A549 (cell line): ENCODE results near the gene CD300LF. TPM values are rescaled to one million over a fixed set of nuclear protein-coding genes. Genes with fewer than 3 reads are reported as not detected.

Source experiments
- ATAC-seq, 2 experiments: fragments of 200-7000 bp in 1 of 2; fragments of >200 bp in 1 of 2; cut with Nextera tagmentation in 1 of 2; cut with Tn5 transposase in 1 of 2; 3 replicates each; pipeline versions ENCODE4 v1.8.0 to v1.9.1; 2018 to 2020; ENCODE audit warnings: mild to moderate bottlenecking in 1 of 2, moderate library complexity in 1 of 2
- CTCF ChIA-PET: fragments of 300-600 bp; sonication (Branson Sonifier 250); formaldehyde crosslinking; extraction: SDS; loops from one replicate; lab custom pipeline; 2021; ENCODE audit warnings: antibody characterized with exemption, inconsistent platforms; lab: Yijun Ruan, JAX
- POLR2A ChIA-PET: fragments of 350-600 bp; formaldehyde crosslinking; extraction: SDS; loops from one replicate; lab custom pipeline; 2021; ENCODE audit warnings: antibody characterized with exemption, inconsistent platforms; lab: Yijun Ruan, JAX
- DNase-seq, 2 experiments: peaks; one replicate each; pipeline versions ENCODE4 v3.0.0 to v3.0.0-alpha.2; 2011 to 2016; ENCODE audit warnings: low read depth in 1 of 2, low spot score in 1 of 2
- FAIRE-seq: peaks from 2 replicates; lab custom pipeline; 2011; peaks lifted over from hg19 to GRCh38; lab: Jason Lieb, UNC
- H3K27ac ChIP-seq, 2 experiments: fragments of >200 bp; sonication (Bioruptor Twin); formaldehyde crosslinking; 3 replicates each; pipeline ENCODE4 v1.5.1; 2016 to 2017
- H3K4me1 ChIP-seq: fragments of >200 bp; sonication (Bioruptor Twin); formaldehyde crosslinking; 3 replicates; pipeline ENCODE4 v1.6.1; 2016
- H3K4me2 ChIP-seq: fragments of >200 bp; sonication (Bioruptor Twin); formaldehyde crosslinking; 3 replicates; pipeline ENCODE4 v1.6.1; 2016
- H3K4me3 ChIP-seq: fragments of >200 bp; sonication (Bioruptor Twin); formaldehyde crosslinking; 3 replicates; pipeline ENCODE4 v1.5.1; 2016
- H3K9me3 ChIP-seq: fragments of >200 bp; sonication (Bioruptor Twin); formaldehyde crosslinking; 3 replicates; pipeline ENCODE4 v1.6.1; 2016
- EHF ChIP-seq: fragments of 250-450 bp; sonication (Bioruptor Pico); IDR thresholded peaks from 2 replicates; pipeline ENCODE4 v1.5.0; 2020; ENCODE audit warnings: mild to moderate bottlenecking
- ELK1 ChIP-seq: fragments of 150-350 bp; IDR thresholded peaks from 2 replicates; pipeline ENCODE4 v1.6.1; 2014; ENCODE audit warnings: low read depth, mild to moderate bottlenecking, low read length
- EP300 ChIP-seq, 2 experiments: fragments of >200 bp; sonication (Bioruptor Twin); formaldehyde crosslinking; IDR thresholded peaks; 2 replicates in 1 of 2; 3 replicates in 1 of 2; pipeline ENCODE4 v1.6.1; 2016 to 2017
- ESRRA ChIP-seq: fragments of 150-350 bp; IDR thresholded peaks from 2 replicates; pipeline ENCODE4 v1.6.1; 2014; ENCODE audit warnings: mild to moderate bottlenecking, low read length, borderline replicate concordance
- MAFK ChIP-seq: fragments of 450-650 bp; IDR thresholded peaks from 2 replicates; pipeline ENCODE4 v1.6.1; 2014; ENCODE audit not compliant: partially characterized antibody
- PHF8 ChIP-seq: fragments of 200-600 bp; sonication (generic); IDR thresholded peaks from 2 replicates; pipeline ENCODE4 v1.6.1; 2016; ENCODE audit warnings: low read depth, mild to moderate bottlenecking, antibody characterized with exemption, moderate library complexity, borderline replicate concordance
- POLR2A ChIP-seq: IDR thresholded peaks from 2 replicates; pipeline ENCODE4 v1.6.1; 2012; ENCODE audit warnings: mild to moderate bottlenecking, low read length
- ZNF302 ChIP-seq: fragments of 250-450 bp; sonication (Bioruptor Pico); IDR thresholded peaks from 2 replicates; pipeline ENCODE4 v1.9.0; 2021; ENCODE audit warnings: inconsistent platforms, mild to moderate bottlenecking, moderate library complexity
- WGBS: methylation state at CpG from one replicate; pipeline ENCODE4 v1.1.6; 2017; ENCODE audit errors: missing lambda C conversion rate; 5-methylcytosine and 5-hydroxymethylcytosine counted together
- polyA plus RNA-seq, 4 experiments: library from polyadenylated mRNA; depleted of rRNA in 3 of 4; stranded (reverse); fragments of >200 nt; fragmentation: RNase III in 1 of 4; extraction: RNeasy Plus Mini Kit Qiagen cat#74134 plus additional on column Dnase treatment in 1 of 4; gene quantifications; 2 replicates in 3 of 4; 3 replicates in 1 of 4; pipeline ENCODE4 v1.2.3, GENCODE V29; 2011 to 2017
- TF ChIP-seq, protein P1 (sequence below): fragments of >200 bp; sonication (Bioruptor Twin); formaldehyde crosslinking; IDR thresholded peaks from 2 replicates; pipeline ENCODE4 v1.6.1; 2016

The CD300LF gene
- polyA plus RNA-seq, 2 of the 4 experiments (the other 2 are of a cell fraction): not detected

DNA sequence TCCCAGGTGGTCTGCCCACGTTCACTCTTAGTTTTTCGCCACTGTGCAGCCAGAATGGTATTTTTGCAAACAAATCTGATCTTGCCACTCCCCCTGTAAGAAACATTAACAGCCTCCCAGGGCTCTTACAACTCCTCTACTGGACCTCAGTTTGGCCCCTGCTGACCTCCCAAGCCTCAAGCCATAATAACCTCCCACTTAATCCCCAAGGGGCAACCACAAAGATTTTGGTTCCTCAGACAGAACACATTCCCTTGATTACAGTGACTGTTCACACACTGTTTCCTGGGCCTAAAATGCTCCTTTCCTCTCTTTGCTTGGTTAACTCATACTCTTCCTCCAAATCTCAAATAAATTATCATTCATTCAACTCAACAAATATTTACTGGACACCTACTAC is 67.7 kb downstream of the CD300LF start:
- FAIRE-seq (no peak), DNase-seq (no peak), ATAC-seq (no peak)
- Histone ChIP-seq H3K27ac (no peak overlapping the region), H3K4me3 (no peak overlapping the region), H3K4me1 (no peaks in the 10 kb centered on the region), H3K4me2 (no peak overlapping the region), H3K9me3 (0 out of 3 replicates have a peak, but pooled peaks cover 2% of the 10 kb centered on the region)
- ChIA-PET POLR2A (no interaction called here), CTCF (interaction anchor here (1.2 to 3.1 kb wide), 4 partner anchors 10 to 79 kb away, joined by 5 to 14 read pairs (median 6); no protein-coding TSS in a partner anchor)
- TF ChIP-seq MAFK: no peak
- no peak for TF ChIP-seq ELK1
- WGBS: 17% methylated on average over 2 of the region's 2 CpGs

DNA sequence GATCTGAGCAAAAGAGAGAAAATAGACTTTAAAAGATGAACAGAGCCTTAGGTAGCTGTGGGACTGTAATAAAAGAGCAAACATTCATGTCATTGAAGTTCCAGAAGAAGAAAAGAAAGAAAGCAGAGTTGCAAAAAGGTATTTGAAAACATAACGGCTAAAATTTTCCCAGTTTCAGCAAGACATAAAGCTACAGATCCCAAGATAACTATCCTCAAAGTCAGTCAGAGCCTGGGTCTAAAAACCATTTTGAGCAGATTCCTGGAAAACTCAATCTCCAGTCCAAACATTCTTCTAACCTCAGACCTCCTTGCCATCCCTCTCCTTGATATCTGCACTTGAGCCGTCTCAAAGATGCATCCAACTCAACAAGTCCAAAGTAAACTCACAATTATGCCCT is 68.3 kb downstream of the CD300LF start:
- Histone ChIP-seq H3K9me3 (0 out of 3 replicates have a peak, but pooled peaks cover 2% of the 10 kb centered on the region), H3K4me3 (no peak overlapping the region), H3K27ac (no peak overlapping the region), H3K4me1 (no peaks in the 10 kb centered on the region), H3K4me2 (no peak overlapping the region)
- FAIRE-seq (no peak), ATAC-seq (no peak), DNase-seq (no peak)
- TF ChIP-seq PHF8 (no peak), ESRRA (no peak), POLR2A (no peak), EHF (CRISPR knock-in tag) (no peak), ZNF302 (CRISPR knock-in tag) (no peak), EP300 (IDR thresholded peaks at IDR 0.05) (no peak)
- TF ChIP-seq, protein P1, sequence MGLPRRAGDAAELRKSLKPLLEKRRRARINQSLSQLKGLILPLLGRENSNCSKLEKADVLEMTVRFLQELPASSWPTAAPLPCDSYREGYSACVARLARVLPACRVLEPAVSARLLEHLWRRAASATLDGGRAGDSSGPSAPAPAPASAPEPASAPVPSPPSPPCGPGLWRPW: no peak
- POLR2A ChIA-PET: no interaction called here
- WGBS: 2% methylated on average over 2 of the region's 2 CpGs
- CTCF ChIA-PET: interaction anchor here (0.9 to 2.0 kb wide), 5 partner anchors 9 to 261 kb away, joined by 3 to 14 read pairs (median 5); no protein-coding TSS in a partner anchor

Other genes starting within 250 kb of the CD300LF start
- not detected in 2 replicates for gene CD300A, start 246.3 kb downstream of the CD300LF start, polyA plus RNA-seq (2011; rRNA removed)
- not detected in 3 replicates for gene CD300A, start 246.3 kb downstream of the CD300LF start, polyA plus RNA-seq (2017; fragmentation: RNase III; extraction: RNeasy Plus Mini Kit Qiagen cat#74134 plus additional on column Dnase treatment)
- gene CD300LB, start 181.4 kb downstream of the CD300LF start, polyA plus RNA-seq (2011; rRNA removed): not detected in 2 replicates
- not detected in 3 replicates for gene CD300LB, start 181.4 kb downstream of the CD300LF start, polyA plus RNA-seq (2017; fragmentation: RNase III; extraction: RNeasy Plus Mini Kit Qiagen cat#74134 plus additional on column Dnase treatment)
- gene CD300C, start 166.8 kb downstream of the CD300LF start, polyA plus RNA-seq (2011; rRNA removed): 0.05 TPM in 1 of 2 replicates, not detected in the other
- 0.08 TPM in 1 of 3 replicates, not detected in the others for gene CD300C, start 166.8 kb downstream of the CD300LF start, polyA plus RNA-seq (2017; fragmentation: RNase III; extraction: RNeasy Plus Mini Kit Qiagen cat#74134 plus additional on column Dnase treatment)
- gene CD300H, start 145.4 kb downstream of the CD300LF start, polyA plus RNA-seq (2011; rRNA removed): 0.29 TPM in 1 of 2 replicates, not detected in the other
- gene CD300H, start 145.4 kb downstream of the CD300LF start, polyA plus RNA-seq (2017; fragmentation: RNase III; extraction: RNeasy Plus Mini Kit Qiagen cat#74134 plus additional on column Dnase treatment): 0.37 to 0.50 TPM (median 0.45 TPM) in 3 replicates
- gene CD300LD, start 120.6 kb downstream of the CD300LF start, polyA plus RNA-seq (2011; rRNA removed): not detected in 2 replicates
- not detected in 3 replicates for gene CD300LD, start 120.6 kb downstream of the CD300LF start, polyA plus RNA-seq (2017; fragmentation: RNase III; extraction: RNeasy Plus Mini Kit Qiagen cat#74134 plus additional on column Dnase treatment)
- gene CD300E, start 89.2 kb downstream of the CD300LF start, polyA plus RNA-seq (2011; rRNA removed): not detected in 2 replicates
- not detected in 3 replicates for gene CD300E, start 89.2 kb downstream of the CD300LF start, polyA plus RNA-seq (2017; fragmentation: RNase III; extraction: RNeasy Plus Mini Kit Qiagen cat#74134 plus additional on column Dnase treatment)
- gene RAB37, start 24.3 kb upstream of the CD300LF start, polyA plus RNA-seq (2011; rRNA removed): 15.8 and 18.7 TPM in 2 replicates
- 1.1 to 2.8 TPM (median 2.4 TPM) in 3 replicates for gene RAB37, start 24.3 kb upstream of the CD300LF start, polyA plus RNA-seq (2017; fragmentation: RNase III; extraction: RNeasy Plus Mini Kit Qiagen cat#74134 plus additional on column Dnase treatment)
- gene NHERF1, start 35.7 kb upstream of the CD300LF start, polyA plus RNA-seq (2011; rRNA removed): 50.2 and 51.5 TPM in 2 replicates
- 34.2 to 41.5 TPM (median 40.8 TPM) in 3 replicates for gene NHERF1, start 35.7 kb upstream of the CD300LF start, polyA plus RNA-seq (2017; fragmentation: RNase III; extraction: RNeasy Plus Mini Kit Qiagen cat#74134 plus additional on column Dnase treatment)
- gene NAT9, start 63.4 kb upstream of the CD300LF start, polyA plus RNA-seq (2011; rRNA removed): 42.9 and 43.4 TPM in 2 replicates
- gene NAT9, start 63.4 kb upstream of the CD300LF start, polyA plus RNA-seq (2017; fragmentation: RNase III; extraction: RNeasy Plus Mini Kit Qiagen cat#74134 plus additional on column Dnase treatment): 63.7 to 74.3 TPM (median 71.4 TPM) in 3 replicates
- gene GRIN2C, start 147.0 kb upstream of the CD300LF start, polyA plus RNA-seq (2011; rRNA removed): 0.15 and 0.17 TPM in 2 replicates
- 0.28 to 0.77 TPM (median 0.40 TPM) in 3 replicates for gene GRIN2C, start 147.0 kb upstream of the CD300LF start, polyA plus RNA-seq (2017; fragmentation: RNase III; extraction: RNeasy Plus Mini Kit Qiagen cat#74134 plus additional on column Dnase treatment)
- 32.5 and 33.0 TPM in 2 replicates for gene FDXR, start 160.1 kb upstream of the CD300LF start, polyA plus RNA-seq (2011; rRNA removed)
- 43.3 to 51.8 TPM (median 44.5 TPM) in 3 replicates for gene FDXR, start 160.1 kb upstream of the CD300LF start, polyA plus RNA-seq (2017; fragmentation: RNase III; extraction: RNeasy Plus Mini Kit Qiagen cat#74134 plus additional on column Dnase treatment)
- gene FADS6, start 180.7 kb upstream of the CD300LF start, polyA plus RNA-seq (2011; rRNA removed): not detected in 2 replicates
- gene FADS6, start 180.7 kb upstream of the CD300LF start, polyA plus RNA-seq (2017; fragmentation: RNase III; extraction: RNeasy Plus Mini Kit Qiagen cat#74134 plus additional on column Dnase treatment): 0.04 TPM in 1 of 3 replicates, not detected in the others
- gene USH1G, start 210.3 kb upstream of the CD300LF start, polyA plus RNA-seq (2011; rRNA removed): 0.05 and 0.12 TPM in 2 replicates
- 0.04 to 0.09 TPM (median 0.07 TPM) in 3 replicates for gene USH1G, start 210.3 kb upstream of the CD300LF start, polyA plus RNA-seq (2017; fragmentation: RNase III; extraction: RNeasy Plus Mini Kit Qiagen cat#74134 plus additional on column Dnase treatment)
- gene OTOP2, start 211.3 kb upstream of the CD300LF start, polyA plus RNA-seq (2011; rRNA removed): 0.06 and 0.11 TPM in 2 replicates
- gene OTOP2, start 211.3 kb upstream of the CD300LF start, polyA plus RNA-seq (2017; fragmentation: RNase III; extraction: RNeasy Plus Mini Kit Qiagen cat#74134 plus additional on column Dnase treatment): 0.08 TPM in 1 of 3 replicates, not detected in the others
- not detected in 2 replicates for gene OTOP3, start 223.0 kb upstream of the CD300LF start, polyA plus RNA-seq (2011; rRNA removed)
- gene OTOP3, start 223.0 kb upstream of the CD300LF start, polyA plus RNA-seq (2017; fragmentation: RNase III; extraction: RNeasy Plus Mini Kit Qiagen cat#74134 plus additional on column Dnase treatment): not detected in 3 replicates